ENCODE data around the gene BTN1A1.

DNA sequence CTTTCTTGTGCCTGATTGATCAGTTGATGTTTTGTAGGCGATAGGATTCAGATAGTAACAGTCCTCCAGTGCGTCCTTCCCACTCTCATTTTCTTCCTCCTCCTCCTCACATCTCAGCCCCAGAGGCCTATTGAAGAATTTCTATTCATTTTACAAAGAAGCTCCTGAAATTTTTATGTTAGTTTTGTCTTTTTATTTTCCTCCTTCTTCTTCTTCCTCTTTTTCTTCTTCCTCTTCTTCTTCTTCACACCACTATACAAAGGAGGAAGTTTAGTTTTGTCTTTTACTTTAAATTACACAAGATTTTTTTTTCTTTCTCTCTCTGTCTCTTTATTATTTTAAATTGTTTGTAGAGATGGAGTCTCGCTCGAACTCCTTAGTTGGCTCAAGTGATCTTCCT is 23.2 kb upstream of the BTN1A1 start:
- TF ChIP-seq CTCF (IDR thresholded peaks at IDR 0.05; ENCODE audit: insufficient read depth, low read depth, low read length) (no peak), EZH2 (IDR thresholded peaks at IDR 0.05; ENCODE audit: insufficient read depth, low read length) (no peak)

Data from astrocyte (in vitro differentiated cells and primary cell).